K562 (cell line): ENCODE measurements around the gene HSD11B1. TPM values are rescaled to one million over a fixed set of nuclear protein-coding genes. Genes with fewer than 3 reads are reported as not detected.

Source experiments
- ARID4B ChIP-seq: sonication (generic); formaldehyde crosslinking; IDR thresholded peaks from 2 replicates; pipeline ENCODE4 v1.8.0; 2022; ENCODE audit warnings: mild to moderate bottlenecking, missing genetic modification reagents
- FOXJ2 ChIP-seq: fragments of 200-800 bp; sonication (Bioruptor generic); IDR thresholded peaks from 2 replicates; pipeline ENCODE4 v1.6.1; 2016; ENCODE audit warnings: missing genetic modification characterization, missing compliant biosample characterization
- FOXJ3 ChIP-seq: sonication (generic); formaldehyde crosslinking; IDR thresholded peaks from 2 replicates; pipeline ENCODE4 v1.4.0; 2020; ENCODE audit warnings: mild to moderate bottlenecking, missing genetic modification reagents
- FOXO4 ChIP-seq: fragments of 450-650 bp; formaldehyde crosslinking; IDR thresholded peaks from 2 replicates; pipeline ENCODE4 v1.4.0; 2020; ENCODE audit warnings: mild to moderate bottlenecking, moderate library complexity
- MAFG ChIP-seq: fragments of 450-650 bp; conservative IDR thresholded peaks from 2 replicates; pipeline ENCODE4 v1.6.1; 2016; ENCODE audit warnings: missing genetic modification characterization, missing compliant biosample characterization
- PML ChIP-seq: IDR thresholded peaks from 2 replicates; pipeline ENCODE4 v1.6.1; 2012; ENCODE audit warnings: low read length, inconsistent platforms
- TEAD4 ChIP-seq, 2 experiments: sonication (generic) in 1 of 2; formaldehyde crosslinking in 1 of 2; IDR thresholded peaks; 2 replicates each; pipeline versions ENCODE4 v1.6.1 to v1.8.0; 2012 to 2022; ENCODE audit warnings: borderline replicate concordance in 1 of 2, inconsistent platforms in 1 of 2, low read length in 1 of 2, mild to moderate bottlenecking in 1 of 2, missing genetic modification reagents in 1 of 2
- ZNF133 ChIP-seq: fragments of 250-450 bp; sonication (Bioruptor Pico); IDR thresholded peaks from 2 replicates; pipeline ENCODE4 v1.4.0; 2020; ENCODE audit warnings: mild to moderate bottlenecking
- polyA plus RNA-seq, 8 experiments: library from polyadenylated mRNA; depleted of rRNA in 4 of 8; stranded (reverse) in 5 of 8; unstranded in 3 of 8; fragments of >200 nt; fragmentation: Nextera tagmentation in 2 of 8; fragmentation: Illumina TruSeq in 1 of 8; extraction: Ambion mirVana in 2 of 8; extraction: Trizol in 1 of 8; gene quantifications; 2 replicates each; pipeline versions ENCODE4 v1.2.1 to v1.2.3, GENCODE V29; 2011 to 2014; ENCODE audit warnings: inconsistent platforms in 1 of 8, missing spikeins in 1 of 8
- total RNA-seq, 7 experiments: library from RNA; depleted of rRNA in 6 of 7; stranded (reverse); fragments of >200 nt in 6 of 7; fragmentation: Illumina TruSeq in 2 of 7; extraction: Trizol in 2 of 7; gene quantifications; 2 replicates each; pipeline versions ENCODE4 v1.2.1 to v1.2.3, GENCODE V29; 2011 to 2021; ENCODE audit warnings: low replicate concordance in 1 of 7
- TF ChIP-seq, protein P1 (sequence below): sonication (generic); IDR thresholded peaks from 2 replicates; pipeline ENCODE4 v1.6.1; 2016

HSD11B1 gene
- total and polyA plus RNA-seq, 9 of the 15 experiments (the other 6 are each of a cell fraction or from before 2014, with no cell fraction given) = 0.04 to 0.16 TPM; not detected in 7

GRCh38 chr1:209741193-209741592, 36.5 kb downstream of the HSD11B1 start (continued):
- TF ChIP-seq ARID4B (CRISPR knock-in tag) (no peak), FOXJ3 (CRISPR knock-in tag) (no peak), TEAD4 (IDR thresholded peaks at IDR 0.05; ENCODE audit: low read length) (no peak), TEAD4 (CRISPR knock-in tag; IDR thresholded peaks at IDR 0.05; ENCODE audit: borderline replicate concordance) (no peak), FOXO4 (CRISPR knock-in tag) (no peak), ZNF133 (CRISPR knock-in tag) (no peak), FOXJ2 (0 out of 2 replicates have a peak, but pooled peaks have one; percentile 25), MAFG (tag) (0 out of 2 replicates have a peak, but pooled peaks have one; percentile 14), PML (no peak)
- TF ChIP-seq, protein P1, sequence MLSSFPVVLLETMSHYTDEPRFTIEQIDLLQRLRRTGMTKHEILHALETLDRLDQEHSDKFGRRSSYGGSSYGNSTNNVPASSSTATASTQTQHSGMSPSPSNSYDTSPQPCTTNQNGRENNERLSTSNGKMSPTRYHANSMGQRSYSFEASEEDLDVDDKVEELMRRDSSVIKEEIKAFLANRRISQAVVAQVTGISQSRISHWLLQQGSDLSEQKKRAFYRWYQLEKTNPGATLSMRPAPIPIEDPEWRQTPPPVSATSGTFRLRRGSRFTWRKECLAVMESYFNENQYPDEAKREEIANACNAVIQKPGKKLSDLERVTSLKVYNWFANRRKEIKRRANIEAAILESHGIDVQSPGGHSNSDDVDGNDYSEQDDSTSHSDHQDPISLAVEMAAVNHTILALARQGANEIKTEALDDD = no peak
